GM19463 (cell line): ENCODE results near the gene CHP1.
"Not testable (repeated sequence)": the region's sequence is repeated elsewhere in the genome, so short reads cannot be mapped to it uniquely, and the experiment has no call there.

Experiments
- ATAC-seq: cut with Tn5 transposase; IDR thresholded peaks from one replicate; pipeline ENCODE4 v1.9.1; 2021; ENCODE audit warnings: mild to moderate bottlenecking, moderate library complexity; ENCODE audit not compliant: unreplicated experiment

The CHP1 gene

GRCh38 chr15:41256103-41256502, 25.0 kb downstream of the CHP1 start:
- ATAC-seq = no peak

DNA sequence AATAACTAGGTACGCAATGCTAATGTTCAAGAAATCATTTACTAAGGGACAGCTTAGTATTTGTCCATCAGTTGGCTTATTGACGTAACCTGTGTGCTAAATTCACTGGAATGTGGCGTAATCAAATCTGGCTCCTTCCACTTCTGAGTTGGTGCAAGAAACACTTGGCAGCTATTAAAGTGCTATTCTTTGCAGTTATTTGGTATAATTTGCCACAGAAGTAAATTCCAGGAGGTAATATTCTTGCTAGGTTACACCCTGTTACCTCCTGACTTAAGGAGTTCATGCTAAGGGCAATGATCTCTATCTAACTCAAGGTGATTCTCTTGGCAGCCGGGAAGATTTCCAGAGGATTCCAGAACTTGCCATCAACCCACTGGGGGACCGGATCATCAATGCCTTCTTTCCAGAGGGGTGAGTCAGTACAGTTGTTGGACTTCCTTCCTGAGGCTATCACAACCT, 25.5 kb downstream of the CHP1 start:
- no peak for ATAC-seq

- ATAC-seq = no peak
Observed at GRCh38 chr15:41258750-41259471, 27.8 kb downstream of the CHP1 start.

DNA sequence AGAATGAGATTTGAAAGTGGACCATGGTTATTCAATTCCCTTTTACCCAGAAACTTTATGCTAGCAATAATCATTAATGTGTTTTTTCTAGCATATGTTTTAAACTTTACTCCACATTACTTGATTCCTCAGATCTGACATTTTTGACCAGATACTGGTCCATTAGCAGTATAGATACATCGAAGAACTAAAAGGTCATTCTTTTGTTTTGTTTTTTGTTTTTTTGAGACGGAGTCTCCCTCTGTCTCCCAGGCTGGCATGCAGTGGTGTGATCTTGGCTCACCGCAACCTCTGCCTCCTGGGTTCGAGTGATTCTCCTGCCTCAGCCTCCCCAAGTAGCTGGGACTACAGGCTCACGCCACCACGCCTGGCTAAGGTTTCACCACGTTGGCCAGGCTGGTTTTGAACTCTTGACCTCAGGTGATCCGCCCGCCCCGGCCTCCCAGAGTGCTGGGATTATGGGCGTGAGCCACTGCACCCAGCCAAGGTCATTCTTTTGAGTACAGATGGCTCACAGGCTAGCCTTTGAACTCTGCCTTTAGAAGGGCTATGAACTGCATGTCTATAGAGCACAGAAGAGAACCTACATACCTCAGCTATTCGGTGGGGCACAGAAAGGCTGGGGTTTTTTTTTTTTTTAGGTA, 28.6 kb downstream of the CHP1 start:
- no peak for ATAC-seq

GRCh38 chr15:41260924-41261323, 29.9 kb downstream of the CHP1 start:
- ATAC-seq = not testable (repeated sequence)

DNA sequence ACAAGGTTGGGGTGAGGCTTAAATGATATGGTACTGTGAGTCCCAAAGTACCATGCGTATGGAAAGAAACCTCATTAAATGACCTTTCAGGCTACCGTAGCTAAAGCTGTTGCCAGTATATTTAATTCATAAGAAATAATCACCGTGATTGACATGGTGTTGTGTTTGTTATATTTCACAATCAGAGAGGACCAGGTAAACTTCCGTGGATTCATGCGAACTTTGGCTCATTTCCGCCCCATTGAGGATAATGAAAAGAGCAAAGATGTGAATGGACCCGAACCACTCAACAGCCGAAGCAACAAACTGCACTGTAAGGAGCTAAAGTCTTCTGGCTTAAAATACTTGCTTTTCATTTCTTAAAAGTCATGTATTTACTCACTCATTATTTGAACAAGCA, 31.5 kb downstream of the CHP1 start:
- ATAC-seq = no peak

DNA sequence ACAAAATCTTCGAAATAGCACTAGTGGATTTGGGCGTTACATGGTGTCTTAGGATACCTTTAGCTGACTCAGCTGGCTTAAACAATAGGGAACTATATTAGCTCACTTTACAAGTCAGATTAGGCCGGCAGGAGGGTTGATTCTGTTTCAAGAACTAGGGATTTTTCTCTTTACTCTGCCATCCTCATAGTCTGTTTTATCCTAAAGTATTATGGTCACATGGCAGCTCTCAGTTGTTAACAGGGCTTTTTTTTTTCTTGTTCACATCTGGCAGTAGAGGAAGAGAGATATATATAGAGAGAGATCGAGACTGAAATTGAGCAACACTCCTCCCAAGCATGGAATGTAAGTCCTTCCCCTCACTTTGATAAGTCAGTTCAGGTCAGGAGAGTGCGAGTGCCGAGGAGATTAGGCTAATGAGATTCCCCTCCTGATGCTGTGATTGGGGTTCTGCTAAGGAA, 32.9 kb downstream of the CHP1 start:
- no peak for ATAC-seq

GRCh38 chr15:41269887-41270286, 38.8 kb downstream of the CHP1 start:
- ATAC-seq = no peak

- ATAC-seq = no peak
Observed at GRCh38 chr15:41276831-41277230, 45.8 kb downstream of the CHP1 start.

GRCh38 chr15:41278319-41278718, 47.3 kb downstream of the CHP1 start:
- ATAC-seq = no peak

DNA sequence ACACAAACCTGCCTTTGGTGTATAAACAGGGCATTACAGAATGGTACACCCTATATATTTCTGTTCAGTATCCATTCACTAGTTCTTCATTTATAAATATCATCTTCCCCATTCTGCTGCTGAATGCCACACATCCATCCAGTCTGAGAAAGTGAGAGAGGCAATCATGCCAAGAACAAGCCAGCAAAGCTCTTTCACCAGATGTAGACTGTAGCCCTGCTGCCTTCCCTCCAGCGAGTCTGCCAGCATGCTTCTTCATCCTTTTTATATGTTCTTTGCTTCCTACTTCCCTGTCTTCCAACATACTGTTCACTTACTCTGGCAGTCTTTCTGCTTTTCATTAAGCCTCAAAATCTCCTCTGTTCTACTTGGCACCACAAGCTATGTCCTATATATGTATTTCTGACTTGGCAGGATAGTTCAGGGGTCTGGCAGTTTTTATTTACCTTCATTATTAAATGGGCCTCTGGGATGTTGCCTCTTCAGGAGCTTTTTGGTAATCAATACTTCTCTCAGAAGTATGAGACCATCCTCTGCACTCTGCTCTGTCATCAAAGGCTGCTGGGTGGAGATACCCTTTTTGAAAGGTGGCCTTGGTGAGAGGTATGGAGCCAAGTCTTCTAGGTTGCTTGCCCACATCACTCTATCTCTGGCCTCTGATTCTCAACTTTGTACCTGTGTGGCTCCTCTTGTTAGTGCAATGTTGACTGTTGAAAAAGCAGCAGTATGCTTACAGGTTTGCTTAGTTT, 48.6 kb downstream of the CHP1 start:
- ATAC-seq = no peak

- ATAC-seq = no peak
Observed at GRCh38 chr15:41281236-41281635, 50.2 kb downstream of the CHP1 start.

DNA sequence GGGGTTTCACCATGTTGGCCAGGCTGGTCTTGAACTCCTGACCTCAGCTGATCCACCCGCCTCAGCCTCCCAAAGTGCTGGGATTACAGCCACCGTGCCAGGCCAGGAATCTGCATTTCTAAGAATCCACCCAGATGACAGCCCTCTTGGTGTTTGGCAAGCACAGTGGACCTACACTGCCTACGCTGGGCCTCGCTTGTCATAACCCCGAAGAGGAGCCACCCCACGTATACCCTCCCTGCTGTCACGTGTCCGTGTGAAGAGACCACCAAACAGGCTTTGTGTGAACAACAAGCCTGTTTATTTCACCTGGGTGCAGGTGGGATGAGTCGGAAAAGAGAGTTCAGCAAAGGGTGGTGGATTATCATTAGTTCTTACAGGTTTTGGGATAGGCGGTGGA, 51.4 kb downstream of the CHP1 start:
- ATAC-seq = not testable (repeated sequence)

- ATAC-seq = not testable (repeated sequence)
Observed at GRCh38 chr15:41282980-41283652, 52.0 kb downstream of the CHP1 start.

GRCh38 chr15:41283653-41284426, 52.8 kb downstream of the CHP1 start:
- peak; percentile 98 for ATAC-seq

DNA sequence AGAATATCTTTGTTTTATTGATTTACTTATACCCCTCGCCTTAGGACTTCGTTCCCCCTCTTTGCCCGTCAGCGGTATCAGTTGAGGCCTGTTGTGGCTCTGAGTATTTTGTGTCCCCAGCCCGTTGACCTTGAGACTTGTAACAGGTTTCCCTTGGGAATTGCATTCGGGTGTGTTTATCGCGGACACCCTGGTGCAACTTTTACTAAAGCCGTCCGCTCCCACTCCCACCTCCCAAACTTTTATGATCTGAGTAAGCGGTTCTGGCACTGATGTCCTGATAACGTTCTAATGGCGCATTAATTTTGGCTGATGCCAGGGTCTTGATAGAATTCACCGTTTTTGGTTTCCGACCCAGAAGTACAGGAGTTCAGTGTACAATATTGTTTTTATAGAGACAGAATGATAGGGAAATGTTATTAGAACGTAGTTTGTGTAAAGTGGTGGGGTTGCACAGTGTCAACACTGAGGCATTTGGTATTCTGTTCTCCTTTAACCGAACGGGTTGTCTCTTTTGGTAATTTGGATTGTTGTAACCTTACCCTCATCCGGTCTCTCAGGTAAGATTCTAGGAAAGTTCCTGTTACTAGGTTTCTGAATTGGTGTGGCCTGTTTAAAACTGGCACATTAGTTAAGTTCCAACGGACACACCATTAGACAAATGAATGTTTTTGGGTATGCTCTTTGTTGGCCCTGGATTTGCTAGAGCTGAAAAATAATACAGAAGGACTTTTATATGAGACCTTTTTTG, 53.5 kb downstream of the CHP1 start:
- no peak for ATAC-seq

DNA sequence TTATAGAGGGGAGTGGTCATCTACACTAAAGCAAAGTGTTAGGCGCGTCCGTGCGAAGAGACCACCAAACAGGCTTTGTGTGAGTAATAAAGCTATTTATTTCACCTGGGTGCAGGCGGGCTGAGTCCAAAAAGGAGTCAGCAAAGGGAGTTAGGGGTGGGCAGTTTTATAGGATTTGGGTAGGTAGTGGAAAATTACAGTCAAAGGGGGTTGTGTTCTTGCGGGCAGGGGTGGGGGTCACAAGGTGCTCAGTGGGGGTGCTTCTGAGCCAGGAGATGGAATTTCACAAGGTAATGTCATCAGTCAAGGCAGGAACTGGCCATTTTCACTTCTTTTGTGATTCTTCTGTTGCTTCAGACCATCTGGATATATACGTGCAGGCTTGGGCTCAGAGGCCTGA, 54.2 kb downstream of the CHP1 start:
- no peak for ATAC-seq

GRCh38 chr15:41286665-41287333, 55.7 kb downstream of the CHP1 start:
- no peak for ATAC-seq

DNA sequence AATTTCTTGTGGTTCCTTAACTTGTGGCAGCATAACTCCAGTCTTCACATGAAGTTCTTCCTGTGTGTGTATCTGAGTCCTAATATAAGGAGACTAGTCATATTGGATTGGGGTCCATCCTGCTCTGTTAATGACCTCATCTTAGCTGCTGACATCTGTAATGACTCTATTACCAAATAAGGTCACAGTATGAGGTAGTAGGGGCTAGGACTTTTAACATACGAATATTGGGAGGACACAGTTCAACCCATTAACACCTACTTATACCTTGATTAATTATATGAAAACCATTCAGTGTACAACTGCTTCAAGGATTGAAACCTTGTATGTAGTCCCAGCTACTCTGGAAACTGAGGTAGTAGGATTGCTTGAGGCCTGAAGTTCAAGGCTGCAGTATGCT, 57.4 kb downstream of the CHP1 start:
- no peak for ATAC-seq
